Tibial artery (tissue), 4 donors: Measurements from ENCODE around the gene BARX1.
A peak's percentile ranks its signal among the peaks of the same experiment; 100 is the strongest.

Experiments used
- DNase-seq, 2 donors: peaks; one replicate each; pipeline ENCODE4 v3.0.0-alpha.2; 2019
- H3K27ac ChIP-seq, 2 donors: fragments of 200-600 bp; sonication (generic) in 1 of 2; 1 replicate in 1 of 2; 2 replicates in 1 of 2; pipeline ENCODE4 v1.5.1; 2018 to 2019; ENCODE audit warnings: mild to moderate bottlenecking in 1 of 2
- H3K27me3 ChIP-seq, 2 donors: fragments of 200-600 bp; sonication (generic) in 1 of 2; one replicate each; pipeline versions ENCODE4 v1.5.1 to v1.6.0; 2016 to 2019
- H3K36me3 ChIP-seq, 3 donors: fragments of 200-600 bp; sonication (generic) in 2 of 3; one replicate each; pipeline ENCODE4 v1.5.1; 2016 to 2019; ENCODE audit warnings: mild to moderate bottlenecking in 2 of 3
- H3K4me1 ChIP-seq, 4 donors: fragments of 200-600 bp; sonication (generic) in 2 of 4; 1 replicate in 3 of 4; 2 replicates in 1 of 4; pipeline ENCODE4 v1.5.1; 2016 to 2019
- H3K4me3 ChIP-seq, 2 donors: fragments of 200-600 bp; sonication (generic) in 1 of 2; 1 replicate in 1 of 2; 2 replicates in 1 of 2; pipeline ENCODE4 v1.5.1; 2018 to 2019; ENCODE audit warnings: mild to moderate bottlenecking in 2 of 2
- H3K9me3 ChIP-seq, 3 donors: fragments of 200-600 bp; sonication (generic) in 1 of 3; one replicate each; pipeline ENCODE4 v1.5.1; 2016 to 2019
- CTCF ChIP-seq, 2 experiments: fragments of 200-600 bp in 1 of 2; fragments of 450-650 bp in 1 of 2; IDR thresholded peaks; one replicate each; pipeline ENCODE4 v1.5.1; 2017 to 2019; ENCODE audit warnings: antibody characterized with exemption in 2 of 2, mild to moderate bottlenecking in 1 of 2, moderate library complexity in 1 of 2
- intact Hi-C: fragments of 100-400 bp; cut with DNase I; formaldehyde crosslinking; loops from one replicate; pipeline ENCODE4 v1.15.0; 2023; ENCODE audit warnings: low total_unique reads

The BARX1 gene

GRCh38 chr9:93955111-93955980 is at the start of gene BARX1:
Gene BARX1, minus strand, starts transcription at chr9:93955355. Its CDS starts 209 bp downstream, at chr9:93955146.
- intact Hi-C loops: no loop called here
- Histone ChIP-seq H3K9me3 (no peaks in the 10 kb centered on the region), H3K4me3 (peak within 1 kb of the TSS; percentile 34 to 51), H3K36me3 (no peaks in the 10 kb centered on the region), H3K27me3 (peaks cover 4 to 98% of the 10 kb centered on the region in 2 donors), H3K27ac (no peak within 1 kb of the TSS), H3K4me1 (peaks cover 0 to 79% (median 71%) of the 10 kb centered on the region in 4 donors)
- no peak for DNase-seq
- no peak for TF ChIP-seq CTCF (IDR thresholded peaks at IDR 0.05)

GRCh38 chr9:94002316-94003140 is 47.4 kb upstream of the BARX1 start:
- no peak for DNase-seq
- H3K4me3 ChIP-seq: no peak overlapping the region

GRCh38 chr9:93996863-93997262 is 41.7 kb upstream of the BARX1 start:
- intact Hi-C loops: no loop called here
- Histone ChIP-seq H3K4me3 (no peak overlapping the region), H3K27me3 (no peaks in the 10 kb centered on the region), H3K4me1 (no peaks in the 10 kb centered on the region), H3K36me3 (no peaks in the 10 kb centered on the region), H3K9me3 (peaks cover 0 to 3% (median 0%) of the 10 kb centered on the region in 3 donors), H3K27ac (no peak overlapping the region)
- no peak for TF ChIP-seq CTCF (IDR thresholded peaks at IDR 0.05)
- no peak for DNase-seq

More at GRCh38 chr9:94002316-94003140, 47.4 kb upstream of the BARX1 start:
- peak; percentile 33 to 36 for TF ChIP-seq CTCF (IDR thresholded peaks at IDR 0.05)
- no peak overlapping the region for H3K27ac ChIP-seq
- H3K27me3 ChIP-seq: peaks cover 0 to 6% of the 10 kb centered on the region in 2 donors
- no peaks in the 10 kb centered on the region for H3K36me3 ChIP-seq
- intact Hi-C loops: no loop called here
- H3K4me1 ChIP-seq: no peaks in the 10 kb centered on the region
- peaks cover 0 to 3% (median 0%) of the 10 kb centered on the region in 3 donors for H3K9me3 ChIP-seq

GRCh38 chr9:93996367-93996766 is 41.2 kb upstream of the BARX1 start:
- no peaks in the 10 kb centered on the region for H3K36me3 ChIP-seq
- intact Hi-C loops: no loop called here
- H3K9me3 ChIP-seq: peaks cover 0 to 3% (median 0%) of the 10 kb centered on the region in 3 donors
- H3K4me1 ChIP-seq: no peaks in the 10 kb centered on the region
- H3K27me3 ChIP-seq: no peaks in the 10 kb centered on the region
- H3K27ac ChIP-seq: no peak overlapping the region
- no peak overlapping the region for H3K4me3 ChIP-seq
- TF ChIP-seq CTCF (IDR thresholded peaks at IDR 0.05): no peak
- DNase-seq: no peak

- Histone ChIP-seq H3K36me3 (no peaks in the 10 kb centered on the region), H3K27me3 (no peaks in the 10 kb centered on the region), H3K4me3 (no peak overlapping the region), H3K27ac (no peak overlapping the region), H3K4me1 (no peaks in the 10 kb centered on the region), H3K9me3 (peaks cover 0 to 15% (median 3%) of the 10 kb centered on the region in 3 donors)
- TF ChIP-seq CTCF (IDR thresholded peaks at IDR 0.05): no peak
- intact Hi-C loops: no loop called here
- DNase-seq: no peak
Measured at GRCh38 chr9:93994545-93994944, 39.4 kb upstream of the BARX1 start.
